Measurements from ENCODE around the gene GPR68.
"Not testable (repeated sequence)": the region's sequence is repeated elsewhere in the genome, so short reads cannot be mapped to it uniquely, and the experiment has no call there.

GPR68 gene

GRCh38 chr14:91272341-91273272 is 28.1 kb upstream of the GPR68 start:
- DNase-seq: no peak

- no peak for DNase-seq
Measured at GRCh38 chr14:91271639-91272038, 27.1 kb upstream of the GPR68 start.

DNA sequence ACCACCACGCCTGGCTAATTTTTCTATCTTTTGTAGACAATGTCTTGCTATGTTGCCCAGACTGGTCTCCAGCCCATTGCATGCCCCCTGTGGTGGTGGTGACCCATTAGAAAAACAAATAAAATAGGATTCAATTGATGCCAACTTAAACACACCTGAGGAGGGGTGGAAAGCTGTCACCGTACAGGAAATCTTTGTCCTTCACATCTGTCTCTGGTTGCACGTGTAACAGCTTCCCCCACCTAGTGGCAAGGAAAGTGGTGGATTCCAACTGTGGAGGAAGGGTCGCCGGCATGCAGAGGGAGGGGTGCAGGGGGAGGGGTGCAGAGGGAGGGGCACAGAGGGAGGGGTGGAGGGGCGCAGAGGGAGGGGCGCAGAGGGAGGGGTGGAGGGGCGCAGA is 26.1 kb upstream of the GPR68 start:
- no peak for DNase-seq

GRCh38 chr14:91270188-91270587 is 25.7 kb upstream of the GPR68 start:
- no peak for DNase-seq

DNA sequence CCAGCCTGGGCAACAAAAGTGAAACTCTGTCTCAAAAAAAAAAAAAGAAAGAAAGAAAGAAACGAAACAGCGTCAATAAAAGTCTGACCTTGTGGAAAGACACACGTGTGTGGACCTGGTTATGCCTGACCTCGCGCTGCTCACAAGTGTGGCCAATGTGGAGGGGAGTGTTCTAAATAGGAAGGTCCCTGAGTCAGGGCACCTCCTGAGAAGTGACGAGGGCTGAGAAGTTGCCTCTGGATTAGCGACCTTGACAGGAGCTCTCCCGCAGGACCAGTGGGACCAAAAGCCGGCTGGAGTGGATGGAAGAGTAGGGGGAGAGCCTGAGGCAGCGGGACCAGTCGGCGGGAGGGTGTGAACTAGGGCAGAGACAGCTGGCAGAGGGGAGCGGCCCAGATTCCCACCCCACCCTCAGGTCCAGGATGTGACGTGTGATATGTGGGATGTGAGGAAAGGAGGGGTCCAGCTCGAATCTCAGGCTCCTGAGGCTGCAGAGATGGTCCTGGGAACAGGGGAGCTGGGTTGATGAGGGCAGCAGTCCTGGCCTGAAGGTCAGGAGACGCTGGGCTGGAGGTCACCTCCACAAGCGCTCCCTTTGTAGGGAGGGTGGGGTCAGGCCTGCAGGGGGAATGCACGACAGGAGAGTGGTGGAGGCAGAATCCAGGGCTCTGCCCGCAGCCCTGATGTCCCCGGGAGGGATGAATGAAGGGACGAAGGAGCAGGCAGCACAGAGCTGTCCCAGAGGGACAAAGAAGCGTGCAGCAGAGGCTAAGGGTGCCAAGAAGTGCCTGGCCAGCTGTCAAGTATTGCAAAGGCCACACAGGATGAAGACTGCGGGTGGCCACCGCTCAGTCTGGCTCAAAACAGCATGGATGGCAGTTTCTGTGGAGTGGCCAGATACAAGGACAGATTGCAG is 24.8 kb upstream of the GPR68 start:
- no peak for DNase-seq

DNA sequence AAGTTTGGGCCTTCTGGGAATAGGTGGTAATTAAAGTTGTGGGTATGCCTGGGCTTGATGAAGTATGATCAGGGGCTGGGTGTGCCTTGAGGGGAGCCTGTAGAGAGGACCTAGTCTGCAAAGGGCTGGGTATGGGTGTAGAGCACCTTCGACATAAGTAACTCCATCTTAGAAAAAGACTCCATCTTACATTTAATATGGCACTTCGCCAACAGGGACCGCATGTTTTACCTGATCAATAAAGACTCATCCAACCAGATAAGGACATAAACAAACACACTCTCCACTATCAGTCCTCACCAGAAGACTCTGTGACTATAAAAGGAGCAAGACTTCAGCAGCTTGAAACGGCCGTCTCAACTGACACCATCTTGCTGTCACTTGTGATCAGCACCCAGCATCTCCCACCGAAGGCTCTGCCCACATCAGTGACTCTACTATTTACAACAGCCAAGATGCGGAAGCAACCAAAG is 23.5 kb upstream of the GPR68 start:
- no peak for DNase-seq

DNA sequence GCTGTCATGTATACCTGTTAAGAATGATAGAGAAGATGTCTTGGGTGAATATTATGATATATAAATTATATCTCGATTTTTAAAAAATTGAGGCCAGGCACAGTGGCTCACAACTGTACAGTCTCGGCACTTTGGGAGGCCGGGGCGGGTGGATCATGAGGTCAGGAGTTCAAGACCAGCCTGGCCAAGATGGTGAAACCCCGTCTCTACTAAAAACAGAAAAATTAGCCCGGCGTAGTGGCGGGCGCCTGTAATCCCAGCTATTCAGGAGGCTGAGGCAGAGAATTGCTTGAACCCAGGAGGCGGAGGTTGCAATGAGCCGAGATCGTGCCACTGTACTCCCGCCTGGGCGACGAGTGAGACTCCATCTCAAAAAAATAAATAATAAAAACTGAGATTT is 21.8 kb upstream of the GPR68 start:
- not testable (repeated sequence) for DNase-seq

GRCh38 chr14:91265404-91265803 is 20.9 kb upstream of the GPR68 start:
- DNase-seq: no peak

GRCh38 chr14:91264151-91265150 is 19.9 kb upstream of the GPR68 start:
- DNase-seq: peak in 1 of 2 experiments; percentile 36

DNA sequence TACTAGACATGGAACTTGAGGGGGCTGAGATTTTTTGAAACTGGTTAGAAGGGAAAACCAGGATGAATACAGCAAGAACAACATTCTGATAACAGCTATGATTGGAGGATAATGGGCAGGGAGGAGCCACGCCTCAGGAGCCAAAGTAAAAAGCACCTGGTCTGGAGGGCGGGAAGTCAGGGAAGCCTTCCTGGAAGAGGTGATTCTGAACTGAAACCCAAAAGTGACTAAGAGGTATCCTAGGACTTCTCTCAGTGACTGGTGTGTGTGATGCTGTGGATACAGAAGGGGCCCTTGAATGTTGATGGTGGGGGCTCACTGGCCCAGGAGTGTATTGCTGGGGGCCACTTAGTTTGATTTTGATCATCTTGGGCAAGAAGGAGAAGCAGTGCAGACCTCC is 18.8 kb upstream of the GPR68 start:
- DNase-seq: no peak

DNA sequence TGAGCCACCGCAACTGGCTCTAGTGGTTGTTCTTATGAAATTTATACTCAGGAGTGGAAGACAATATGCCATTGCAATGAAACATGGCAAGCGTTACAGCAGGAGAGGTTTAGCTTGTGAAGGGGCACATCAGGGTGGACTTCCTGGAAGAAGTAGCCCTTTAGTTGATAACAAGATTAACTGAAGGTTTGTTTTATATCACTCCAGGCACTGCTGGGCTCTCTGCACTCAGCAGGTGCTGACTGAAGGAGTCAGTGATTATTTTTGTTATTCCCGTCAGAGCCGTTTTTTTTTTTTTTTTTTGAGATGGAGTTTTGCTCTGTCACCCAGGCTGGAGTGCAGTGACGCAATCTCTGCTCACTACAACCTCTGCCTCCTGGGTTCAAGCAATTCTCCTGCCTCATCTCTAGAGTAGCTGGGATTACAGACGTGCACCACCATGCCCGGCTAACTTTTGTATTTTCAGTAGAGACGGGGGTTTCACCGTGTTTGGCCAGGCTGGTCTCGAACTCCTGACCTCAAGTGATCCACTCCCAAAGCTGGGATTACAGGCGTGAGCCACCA is 17.6 kb upstream of the GPR68 start:
- DNase-seq: no peak

GRCh38 chr14:91261115-91261514 is 16.6 kb upstream of the GPR68 start:
- DNase-seq: peak; percentile 41 to 55

- DNase-seq: no peak
Measured at GRCh38 chr14:91258876-91259275, 14.4 kb upstream of the GPR68 start.

GRCh38 chr14:91258011-91258618 is 13.6 kb upstream of the GPR68 start:
- DNase-seq: peak in 1 of 2 experiments; percentile 35

- no peak for DNase-seq
Measured at GRCh38 chr14:91257328-91258010, 13.0 kb upstream of the GPR68 start.

DNA sequence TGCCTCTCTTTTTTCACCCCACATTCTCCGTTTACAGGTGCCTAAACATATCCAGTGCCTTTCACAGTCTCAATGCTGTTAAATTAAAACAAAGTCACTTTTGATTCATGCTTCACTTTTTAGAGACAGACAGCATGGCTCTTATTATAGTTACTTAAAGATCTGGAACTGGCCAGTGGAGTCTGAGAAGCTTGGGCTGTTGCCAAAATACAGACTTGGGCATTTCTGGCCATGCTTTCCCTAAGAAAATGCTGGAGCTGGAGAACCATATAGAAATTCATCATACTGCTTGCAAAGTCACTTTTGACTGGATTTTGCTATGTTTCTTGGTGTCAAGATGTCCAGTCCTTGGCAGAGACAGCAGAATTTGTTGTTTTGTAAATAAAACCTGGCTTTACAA is 12.2 kb upstream of the GPR68 start:
- no peak for DNase-seq

GRCh38 chr14:91255026-91255695 is 10.7 kb upstream of the GPR68 start:
- no peak for DNase-seq

DNA sequence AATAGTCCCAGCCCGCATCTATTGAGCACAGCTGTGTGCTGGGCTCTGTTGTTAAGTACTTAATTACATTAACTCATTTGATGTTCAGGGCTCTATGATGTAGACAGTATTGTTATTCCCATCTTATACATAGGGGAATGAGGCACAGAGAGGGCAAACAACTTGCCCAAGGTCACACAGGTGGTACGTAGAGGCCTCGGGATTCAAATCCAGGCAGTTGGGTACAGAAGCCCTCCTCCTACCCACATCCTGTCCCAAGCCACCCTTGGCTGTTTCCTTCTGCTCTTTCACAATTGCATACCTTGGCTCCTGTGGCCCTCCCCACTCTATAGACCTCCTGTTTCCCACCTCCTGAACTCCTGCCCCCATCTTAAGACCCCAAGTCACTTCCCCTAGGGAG is 10.0 kb upstream of the GPR68 start:
- no peak for DNase-seq

GRCh38 chr14:91253795-91254323 is 9.4 kb upstream of the GPR68 start:
- no peak for DNase-seq
